Measurements from ENCODE around the gene UNCX. TPM values are rescaled to one million over a fixed set of nuclear protein-coding genes. Genes with fewer than 3 reads are reported as not detected.

UNCX gene
- total and polyA plus RNA-seq, 2 of the 8 experiments (the other 6 are each of a cell fraction or from before 2014, with no cell fraction given) = not detected

DNA sequence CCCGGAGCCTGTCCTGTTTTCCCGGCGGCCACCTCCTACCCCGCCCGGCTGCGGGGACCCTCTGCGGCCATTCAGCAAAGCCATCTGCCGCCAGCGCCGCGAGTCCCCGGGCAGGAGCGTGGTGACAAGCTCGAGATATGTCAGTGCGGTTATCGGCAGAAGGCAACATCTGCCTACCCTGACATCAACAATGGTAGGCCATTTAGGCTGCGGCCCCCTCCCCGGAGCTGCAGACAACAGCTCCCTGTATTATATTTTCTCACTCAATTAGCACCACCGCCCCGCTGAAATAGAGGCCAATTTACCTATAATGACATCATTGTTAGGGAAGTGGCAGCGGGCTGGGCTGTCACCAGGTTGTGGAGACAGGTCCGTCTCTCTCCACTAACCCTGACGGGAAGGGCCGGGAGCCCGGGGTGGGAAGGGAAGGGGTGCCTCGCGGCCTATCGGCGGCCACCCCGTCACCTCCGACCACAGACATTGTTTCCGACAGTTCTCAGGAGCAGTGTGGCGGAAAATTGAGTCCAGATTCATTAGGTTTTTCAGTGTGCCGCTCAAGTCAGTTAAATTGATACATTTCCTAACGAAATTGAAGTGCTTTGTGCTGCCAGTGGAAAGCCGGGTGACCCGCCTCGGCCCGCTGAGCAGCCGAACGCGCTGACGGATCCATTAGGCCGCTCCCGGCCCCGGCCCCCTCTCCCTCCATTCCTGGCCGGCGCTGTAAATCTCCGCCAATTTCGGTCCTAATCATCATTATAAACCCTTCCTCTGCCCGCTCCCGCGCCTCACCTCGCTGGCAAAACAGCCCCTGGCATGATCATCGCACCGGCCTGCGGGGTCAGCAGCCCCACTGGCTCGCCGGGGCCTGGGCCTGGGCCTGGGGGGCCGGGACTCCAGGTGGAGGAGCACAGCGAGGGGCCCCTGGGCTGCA is 43.0 kb downstream of the UNCX start (continued):
- TF ChIP-seq SP1 (IDR thresholded peaks at IDR 0.05; ENCODE audit: low read depth, low read length) (no peak), HDAC6 (IDR thresholded peaks at IDR 0.05; ENCODE audit: low read depth, low read length) (no peak)
